NCI-H1092 treated with DMSO at 0.1 percent for 48 hours (cell line): ENCODE measurements around the gene ZSWIM1.

Experiments
- DNase-seq: peaks from one replicate; lab custom pipeline; 2025; lab: John Stamatoyannopoulos, UW

ZSWIM1 gene

DNA sequence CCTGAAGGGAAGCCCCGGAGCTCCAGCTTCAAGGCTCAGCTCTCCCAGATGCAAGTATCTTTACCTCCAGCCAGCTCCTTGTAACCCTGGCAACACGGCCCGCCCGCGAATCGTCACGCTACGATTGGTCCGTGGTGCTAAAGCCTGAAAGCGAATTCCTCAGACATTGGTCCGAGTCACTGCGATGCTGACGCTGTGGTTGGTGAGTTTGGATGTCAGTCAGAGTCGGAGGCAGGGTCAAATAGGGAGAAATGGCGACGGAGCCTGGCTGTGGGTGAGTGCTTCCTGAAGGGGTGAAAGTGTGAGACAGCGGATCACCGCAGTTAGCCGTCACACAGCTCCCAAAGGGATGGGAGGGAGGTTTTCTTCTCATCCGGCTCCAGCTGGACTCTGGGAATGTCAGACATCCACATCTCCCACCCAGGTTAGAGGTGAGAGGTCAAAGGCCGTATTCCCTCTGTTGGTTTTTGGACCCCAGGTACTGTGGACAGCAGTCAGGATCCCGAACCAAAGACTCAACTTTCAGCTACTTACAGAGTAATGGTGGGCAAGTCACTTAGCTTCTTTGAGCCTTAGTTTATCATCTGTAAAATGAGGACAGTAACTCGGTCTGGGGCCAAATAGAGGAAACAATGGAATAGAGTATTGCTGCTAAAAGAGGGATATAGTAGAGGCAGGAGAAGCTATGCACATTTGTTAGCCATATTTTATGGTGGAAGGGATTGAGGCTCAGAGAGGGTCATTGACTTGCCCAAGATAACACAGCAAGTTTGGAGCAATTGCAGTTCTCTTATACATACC, at the start of gene ZSWIM1:
TSS of gene ZSWIM1 (plus strand) at position 240 of the 801 bp plus-strand sequence. CDS start 1,366 bp downstream, outside the sequence.
- DNase-seq, result peak; percentile 98

DNA sequence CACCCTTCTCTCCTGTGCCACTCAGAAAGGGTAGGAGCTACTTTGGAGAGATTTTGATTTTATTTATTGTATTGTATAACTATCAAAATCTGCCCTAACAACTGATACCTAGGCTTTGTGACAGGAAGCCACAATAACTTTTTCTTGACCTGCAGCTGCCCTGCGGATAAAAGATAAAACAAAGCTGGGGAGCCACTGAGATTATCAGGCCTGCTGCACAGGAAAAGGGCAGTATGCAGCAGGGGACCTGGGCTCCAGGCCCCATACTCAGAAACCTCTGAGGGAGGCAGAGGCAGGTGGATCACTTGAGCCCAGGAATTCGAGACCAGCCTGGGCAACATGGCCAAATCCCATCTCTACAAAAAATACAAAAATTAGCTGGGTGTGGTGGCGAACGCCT, 48.4 kb upstream of the ZSWIM1 start:
- DNase-seq, result no peak

DNA sequence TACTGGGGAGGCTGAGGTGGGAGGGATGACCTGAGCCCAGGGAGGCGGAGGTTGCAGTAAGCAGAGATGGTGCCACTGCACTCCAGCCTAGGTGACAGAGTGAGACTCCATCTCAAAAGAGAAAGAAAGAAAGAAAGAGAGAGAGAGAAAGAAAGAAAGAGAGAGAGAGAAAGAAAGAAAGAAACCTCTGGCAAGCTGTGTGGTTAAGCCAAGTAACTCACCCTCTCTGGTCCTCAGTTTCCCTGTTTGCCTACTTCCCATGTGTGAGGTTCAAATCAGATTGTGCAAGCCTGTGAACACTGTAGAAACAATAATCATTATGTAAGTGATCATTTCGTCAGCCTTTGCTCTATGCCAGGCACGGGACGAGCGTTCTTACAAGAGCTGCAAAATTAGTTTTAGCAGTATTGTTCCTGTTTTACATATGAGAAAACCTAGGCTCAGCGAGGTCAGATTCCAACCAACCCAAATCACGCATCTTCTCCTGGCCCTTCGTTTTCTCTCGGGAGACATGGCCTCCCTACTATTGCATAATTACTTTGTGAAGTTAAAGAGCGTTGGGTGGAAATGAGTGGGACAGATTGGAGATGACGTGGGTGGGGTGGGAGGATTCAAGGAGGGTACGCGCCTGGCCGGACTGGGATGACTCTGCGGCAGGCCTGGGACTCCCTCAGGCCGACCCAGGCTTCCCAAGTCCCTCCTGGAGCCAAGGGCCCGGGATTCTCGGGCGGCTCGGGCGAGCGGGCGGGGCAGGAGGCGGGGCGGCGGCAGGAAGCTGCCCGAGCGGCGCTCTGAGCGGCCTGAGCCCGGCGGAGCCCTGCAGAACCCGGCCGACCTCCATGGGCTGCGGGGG, 47.8 kb upstream of the ZSWIM1 start, which contains the start of gene SNX21:
TSS of gene SNX21 (plus strand) at position 770 of the 853 bp plus-strand sequence. CDS start 121 bp downstream, outside the sequence.
- no peak for DNase-seq

DNA sequence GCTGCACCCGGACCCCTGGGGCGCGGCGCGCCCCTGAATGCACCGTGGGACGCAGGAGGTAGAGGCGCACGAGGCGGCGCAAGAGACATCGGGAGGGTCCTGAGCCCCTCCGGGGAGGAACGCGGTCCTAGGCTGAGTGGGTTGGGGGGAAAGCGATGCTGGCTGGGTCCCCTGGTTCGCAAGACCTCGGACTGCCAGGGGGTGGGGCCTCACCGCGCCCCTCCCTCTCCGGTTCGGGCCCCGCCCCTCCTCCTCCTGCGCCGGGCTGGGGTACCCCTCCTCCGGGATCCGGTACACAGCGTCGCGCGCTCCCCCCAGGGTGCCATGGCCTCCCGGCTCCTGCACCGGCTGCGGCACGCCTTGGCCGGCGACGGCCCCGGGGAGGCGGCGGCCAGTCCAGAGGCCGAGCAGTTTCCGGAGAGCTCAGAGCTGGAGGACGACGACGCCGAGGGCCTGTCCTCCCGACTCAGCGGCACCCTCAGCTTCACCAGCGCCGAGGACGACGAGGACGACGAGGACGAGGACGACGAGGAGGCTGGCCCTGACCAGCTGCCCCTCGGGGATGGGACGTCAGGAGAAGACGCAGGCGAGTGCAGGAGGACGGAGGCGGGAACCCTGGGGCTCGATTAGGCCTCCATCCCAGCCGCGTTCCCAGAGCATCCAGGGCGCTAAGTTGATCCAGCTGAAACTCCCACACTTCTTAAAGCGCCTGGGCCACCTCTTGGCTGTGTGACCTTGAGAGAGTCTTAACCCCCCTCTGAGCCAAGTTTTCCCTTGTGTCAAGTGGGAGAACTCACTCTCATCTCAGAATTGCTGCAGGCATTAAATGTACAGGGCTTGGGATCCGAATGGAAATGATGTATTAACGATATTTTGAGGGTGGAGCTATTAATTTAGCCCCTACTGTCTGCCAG, 46.9 kb upstream of the ZSWIM1 start:
- DNase-seq, result peak; percentile 46

DNA sequence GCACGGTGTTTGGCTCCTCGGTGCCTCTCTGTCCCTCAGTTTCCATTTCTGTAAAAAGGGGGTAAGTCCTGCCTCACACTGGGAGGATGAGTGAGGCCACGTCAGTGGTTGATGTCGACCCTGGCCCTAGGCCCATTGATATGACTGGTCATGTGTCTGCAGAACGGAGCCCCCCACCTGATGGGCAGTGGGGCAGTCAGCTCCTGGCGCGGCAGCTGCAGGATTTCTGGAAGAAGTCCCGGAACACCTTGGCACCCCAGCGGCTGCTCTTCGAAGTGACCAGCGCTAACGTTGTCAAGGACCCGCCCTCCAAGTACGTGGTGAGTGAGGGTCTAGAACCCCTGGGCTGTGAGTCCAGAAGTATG, 46.2 kb upstream of the ZSWIM1 start:
- DNase-seq, result no peak

DNA sequence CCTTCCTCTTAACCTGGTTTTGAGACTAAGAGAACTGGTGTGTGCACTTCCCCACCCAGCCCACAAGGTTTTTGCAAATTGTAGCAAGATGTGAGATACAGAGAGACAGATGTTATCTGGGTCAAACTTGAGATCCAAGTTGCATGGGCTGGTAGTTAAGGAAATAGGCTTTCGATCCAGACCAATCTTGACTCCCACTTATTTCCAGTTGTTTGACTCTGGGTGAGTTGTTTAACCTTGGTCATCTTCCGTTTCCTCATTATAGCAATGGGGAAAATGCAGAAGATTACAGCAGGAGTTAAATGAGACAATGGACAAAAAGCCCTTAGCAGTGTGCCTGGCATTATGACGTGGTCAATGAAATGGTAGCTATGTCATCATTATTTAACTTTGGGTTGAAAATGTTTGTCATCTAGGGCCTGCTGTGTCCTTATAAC, 45.7 kb upstream of the ZSWIM1 start:
- DNase-seq, result no peak

DNA sequence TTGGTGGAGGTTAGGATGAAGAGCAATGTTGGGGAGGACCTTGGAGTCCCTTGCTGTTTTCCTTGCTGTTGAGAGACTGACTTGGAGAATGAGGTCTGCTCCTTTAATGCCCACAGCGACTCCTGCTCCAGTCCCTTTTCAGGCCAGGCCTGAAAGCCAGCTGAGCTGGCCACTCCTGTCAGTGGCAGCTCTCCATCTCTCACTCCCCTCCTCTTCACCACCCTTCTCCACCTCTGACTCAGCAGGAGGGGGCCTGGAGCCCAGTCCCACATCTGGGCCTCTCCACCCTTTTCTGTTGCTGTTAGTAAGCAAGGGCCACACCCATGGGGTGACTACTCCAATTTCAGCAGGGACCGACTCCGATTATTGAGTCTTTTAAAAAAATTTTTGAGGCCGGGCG, 45.2 kb upstream of the ZSWIM1 start:
- DNase-seq, result no peak

DNA sequence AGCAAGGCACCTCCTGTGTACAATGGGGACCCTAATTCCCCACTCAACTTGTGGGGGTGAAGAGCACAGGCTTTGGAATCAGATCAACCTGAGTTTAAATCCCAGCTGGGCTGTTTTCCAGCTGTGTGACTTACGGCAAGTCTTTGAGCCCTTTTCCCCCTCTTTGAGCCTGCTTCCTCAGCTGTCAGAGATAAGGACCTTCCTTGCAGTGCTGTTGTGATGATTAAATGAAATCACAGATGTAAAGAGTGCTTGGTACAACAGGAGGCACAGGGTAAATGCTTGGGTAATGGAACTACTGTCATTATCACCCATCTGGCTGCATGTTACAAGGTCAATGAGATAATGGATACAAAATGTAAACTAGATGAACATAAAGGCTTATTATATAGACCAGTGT, 44.2 kb upstream of the ZSWIM1 start:
- no peak for DNase-seq

DNA sequence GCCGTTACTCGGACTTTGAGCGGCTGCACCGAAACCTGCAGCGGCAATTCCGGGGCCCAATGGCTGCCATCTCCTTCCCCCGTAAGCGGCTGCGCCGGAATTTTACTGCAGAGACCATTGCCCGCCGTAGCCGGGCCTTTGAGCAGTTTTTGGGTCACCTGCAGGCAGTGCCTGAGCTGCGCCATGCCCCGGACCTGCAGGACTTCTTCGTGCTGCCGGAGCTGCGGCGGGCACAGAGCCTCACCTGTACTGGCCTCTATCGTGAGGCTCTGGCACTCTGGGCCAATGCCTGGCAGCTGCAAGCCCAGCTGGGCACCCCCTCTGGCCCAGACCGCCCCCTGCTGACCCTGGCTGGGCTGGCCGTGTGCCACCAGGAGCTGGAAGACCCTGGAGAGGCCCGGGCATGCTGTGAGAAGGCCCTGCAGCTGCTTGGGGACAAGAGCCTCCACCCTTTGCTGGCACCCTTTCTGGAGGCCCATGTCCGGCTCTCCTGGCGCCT, 40.3 kb upstream of the ZSWIM1 start:
- DNase-seq, result no peak

DNA sequence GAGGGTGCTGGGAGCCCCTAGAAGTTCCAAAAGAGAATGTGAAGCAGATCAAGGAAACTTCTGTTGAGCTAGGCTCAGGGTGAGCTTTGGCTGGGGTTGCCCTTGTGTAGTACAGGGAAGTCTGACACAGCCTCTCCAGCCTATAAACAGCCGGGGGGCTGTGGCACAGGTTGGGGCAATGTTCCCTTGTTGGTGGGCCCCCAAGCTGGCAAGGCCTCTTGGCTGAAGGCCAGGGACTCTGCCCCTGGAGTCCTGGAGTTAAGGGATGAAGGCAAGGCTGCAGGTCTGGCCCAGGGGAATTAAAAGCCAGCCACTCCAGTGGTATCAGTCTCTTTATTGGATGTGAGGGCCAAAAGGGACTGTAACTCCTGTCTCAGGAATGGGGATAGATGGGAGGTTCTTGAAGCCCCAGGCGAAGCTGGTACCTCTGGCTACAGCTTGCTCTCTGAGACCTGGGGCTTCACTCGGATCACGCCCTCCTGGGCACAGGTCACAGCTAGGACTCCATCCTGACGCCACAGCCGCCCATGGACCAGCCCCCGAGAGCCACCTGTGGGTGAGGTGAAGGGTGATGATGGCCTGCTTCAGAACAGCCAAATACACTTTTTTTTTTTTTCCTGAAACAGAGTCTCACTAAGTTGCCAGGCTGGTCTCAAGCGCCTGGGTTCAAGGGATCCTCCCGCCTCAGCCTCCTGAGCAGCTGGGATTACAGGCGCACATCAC, 39.5 kb upstream of the ZSWIM1 start:
- no peak for DNase-seq

DNA sequence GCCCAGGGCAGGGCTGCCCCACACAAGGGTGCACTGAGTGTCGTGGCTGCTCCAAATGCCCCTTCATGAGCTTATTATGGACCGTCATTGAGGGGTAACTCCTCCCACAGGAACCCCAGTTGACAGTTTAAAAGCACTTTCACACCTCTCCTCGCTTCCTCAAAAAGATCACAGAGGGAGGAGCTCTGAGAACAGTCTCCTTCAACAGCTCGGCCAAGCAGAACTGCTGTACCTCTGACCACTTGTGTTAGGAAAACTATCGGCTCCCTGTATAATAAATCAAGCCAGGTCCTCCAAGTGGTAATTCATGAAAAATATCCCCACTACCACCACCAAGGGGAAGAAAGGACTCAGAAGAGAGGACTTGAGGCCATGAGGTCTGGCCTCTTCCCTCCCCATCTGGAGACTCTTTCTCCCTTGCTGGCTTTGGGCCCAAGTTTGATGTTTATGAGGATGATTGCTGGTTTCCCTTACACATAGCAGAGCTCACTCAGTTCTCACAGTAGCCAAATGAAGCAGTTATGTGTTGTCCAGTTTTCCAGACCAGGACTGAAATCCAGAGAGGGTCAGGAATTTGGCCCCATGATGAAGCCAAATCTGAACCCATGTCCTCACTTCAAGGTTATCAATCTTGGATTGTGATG, 38.7 kb upstream of the ZSWIM1 start:
- DNase-seq, result no peak

DNA sequence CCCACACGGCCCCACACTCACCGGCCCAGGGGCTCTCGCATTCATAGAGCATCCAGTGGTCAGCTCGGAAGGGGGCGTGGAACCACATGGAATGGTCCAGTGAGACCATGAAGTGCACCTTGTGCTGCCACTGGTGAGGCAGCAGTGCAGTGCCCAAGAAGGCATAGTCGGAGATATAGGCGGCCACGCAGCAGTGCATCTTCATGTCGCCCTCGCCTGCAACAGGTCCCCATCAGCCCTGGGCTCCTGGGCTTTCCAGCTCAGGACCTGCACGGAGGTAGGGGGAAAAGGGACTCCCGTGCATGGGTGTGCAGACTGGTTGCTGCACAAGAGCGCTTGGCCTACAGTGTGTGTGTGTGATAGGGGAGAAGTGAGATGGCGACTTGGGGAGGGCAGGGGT, 37.5 kb upstream of the ZSWIM1 start:
- DNase-seq, result no peak

DNA sequence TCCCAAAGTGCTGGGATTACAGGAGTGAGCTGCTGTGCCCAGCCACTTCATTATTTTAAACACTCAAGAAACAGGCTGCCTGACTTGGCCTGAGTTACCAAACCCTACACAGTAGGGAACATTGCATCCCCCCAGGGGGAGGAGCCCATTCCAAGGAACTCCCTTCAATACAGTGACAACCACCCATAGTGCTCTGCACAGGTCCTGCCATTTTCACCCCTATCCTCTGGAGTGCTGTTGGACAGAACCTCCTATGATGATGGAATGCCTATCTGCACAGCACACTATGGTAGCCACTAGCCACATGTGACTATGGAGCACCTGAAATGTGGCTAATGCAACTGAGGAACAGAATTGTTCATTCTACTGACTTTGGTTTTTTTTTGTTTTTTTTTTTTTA, 35.6 kb upstream of the ZSWIM1 start:
- DNase-seq, result no peak

DNA sequence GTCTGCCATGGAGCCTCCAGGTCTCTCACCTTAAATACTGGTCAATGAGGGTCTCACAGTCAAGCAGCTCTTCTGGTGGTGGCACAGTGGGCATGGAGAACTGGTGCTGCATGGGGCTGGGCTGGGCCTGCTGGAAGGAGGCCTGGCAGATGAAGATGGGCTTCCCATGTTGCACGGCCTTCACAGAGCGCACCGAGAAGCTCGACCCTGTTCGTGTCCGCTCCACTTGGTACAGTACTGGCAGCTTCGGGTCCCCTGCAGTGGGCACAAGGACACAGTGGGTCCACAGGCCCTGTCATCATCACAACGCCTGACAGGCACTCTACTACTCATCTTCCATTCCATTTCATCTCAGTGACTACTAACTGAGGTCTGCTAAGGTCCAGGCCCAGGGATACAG, 32.6 kb upstream of the ZSWIM1 start:
- DNase-seq, result no peak

DNA sequence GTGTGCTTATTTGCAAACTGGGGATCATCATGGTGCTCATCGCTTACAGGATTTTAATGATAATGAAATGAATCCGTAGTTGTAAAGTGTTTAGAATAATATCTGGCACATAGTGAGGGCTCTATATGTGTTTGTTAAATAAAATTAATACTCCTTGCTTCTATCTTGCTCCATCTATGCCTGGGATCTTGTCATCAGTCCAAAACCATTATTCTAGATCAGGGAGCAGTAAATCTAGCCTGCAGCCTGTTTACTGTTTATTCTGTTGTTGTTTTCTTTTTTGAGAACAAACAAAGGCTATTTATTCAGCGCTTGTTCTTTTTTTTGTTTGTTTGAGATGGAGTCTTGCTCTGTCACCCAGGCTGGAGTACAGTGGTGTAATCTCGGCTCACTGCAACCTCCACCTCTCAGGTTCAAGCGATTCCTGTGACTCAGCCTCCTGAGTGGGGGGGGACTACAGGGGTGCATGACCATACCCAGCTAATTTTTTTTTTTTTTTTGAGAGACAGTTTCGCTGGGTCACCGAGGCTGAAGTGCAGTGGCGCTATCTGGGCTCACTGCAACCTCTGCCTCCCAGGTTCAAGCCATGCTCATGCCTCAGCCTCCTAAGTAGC, 32.0 kb upstream of the ZSWIM1 start:
- DNase-seq, result no peak

DNA sequence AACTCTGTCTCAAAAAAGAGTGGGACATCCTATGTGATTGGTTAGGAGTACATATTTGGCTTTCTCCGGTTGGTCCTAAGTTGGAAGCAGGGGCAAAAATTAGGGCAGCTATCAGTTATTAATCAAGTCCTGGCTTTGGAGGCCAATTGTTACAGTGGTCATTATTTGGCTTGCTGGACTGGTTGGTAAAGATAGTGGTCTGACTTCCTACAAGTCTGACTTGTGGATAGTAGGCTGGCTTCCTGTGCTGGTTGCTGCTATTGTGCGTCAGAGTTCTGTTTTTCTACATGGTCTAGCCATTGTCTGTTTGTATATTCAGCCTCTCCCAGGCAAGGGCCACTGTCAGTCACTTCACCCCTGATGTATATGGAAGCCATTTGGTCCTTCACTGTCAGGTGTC, 30.8 kb upstream of the ZSWIM1 start:
- no peak for DNase-seq

DNA sequence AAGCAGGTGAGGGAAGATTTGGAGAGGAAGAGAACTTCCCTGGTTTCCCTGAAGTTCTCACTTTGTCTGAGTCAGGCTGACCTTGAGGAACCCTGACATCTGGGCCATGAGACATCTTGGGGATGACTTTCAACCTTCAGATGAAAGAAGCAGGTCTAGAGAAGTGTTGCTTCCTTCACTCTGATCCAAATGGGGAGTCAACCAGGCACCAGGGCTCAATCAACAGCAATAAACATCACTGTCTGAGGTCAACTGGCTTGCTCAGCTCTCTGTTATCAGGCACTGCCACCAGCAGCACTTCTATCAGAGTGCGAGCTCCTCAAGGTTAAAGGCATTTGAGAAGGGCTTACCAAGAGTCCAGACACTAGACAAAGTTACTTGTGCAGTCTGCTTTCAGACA, 30.1 kb upstream of the ZSWIM1 start:
- no peak for DNase-seq

DNA sequence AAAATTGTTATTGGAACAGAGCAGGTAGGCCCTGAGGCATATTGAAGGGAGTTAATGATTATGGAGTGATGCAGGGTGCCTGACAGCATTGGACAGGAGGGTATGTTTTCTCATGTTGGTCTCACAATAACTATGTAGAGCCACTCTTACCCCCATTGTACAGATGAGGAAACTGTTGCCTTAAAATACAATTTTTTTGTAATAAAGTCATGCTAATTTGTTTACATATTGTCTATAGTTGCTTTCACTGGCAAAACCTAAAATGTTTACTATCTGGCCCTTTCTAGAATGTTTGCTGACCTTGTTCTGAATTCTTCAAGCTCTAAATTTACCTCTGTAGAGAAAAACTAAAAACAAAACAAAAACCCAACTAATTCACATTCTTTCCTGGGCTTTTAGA, 29.5 kb upstream of the ZSWIM1 start:
- no peak for DNase-seq

DNA sequence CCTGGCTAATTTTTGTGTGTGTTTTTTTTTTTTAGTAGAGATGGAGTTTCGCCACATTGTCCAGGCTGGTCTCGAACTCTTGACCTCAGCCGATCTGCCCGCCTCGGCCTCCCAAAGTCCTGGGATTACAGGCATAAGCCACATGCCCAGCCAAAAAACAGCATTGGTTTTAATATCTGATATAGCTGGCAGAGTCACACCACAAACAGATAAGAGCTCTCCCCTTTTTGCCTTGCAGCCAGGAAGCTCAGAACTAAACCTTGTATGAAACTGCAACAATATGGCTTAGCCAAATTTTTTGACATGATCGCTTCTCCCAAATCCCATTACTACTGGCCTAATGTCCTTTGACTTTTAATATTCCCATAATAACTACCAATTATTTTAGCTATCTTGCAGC, 28.7 kb upstream of the ZSWIM1 start:
- no peak for DNase-seq

DNA sequence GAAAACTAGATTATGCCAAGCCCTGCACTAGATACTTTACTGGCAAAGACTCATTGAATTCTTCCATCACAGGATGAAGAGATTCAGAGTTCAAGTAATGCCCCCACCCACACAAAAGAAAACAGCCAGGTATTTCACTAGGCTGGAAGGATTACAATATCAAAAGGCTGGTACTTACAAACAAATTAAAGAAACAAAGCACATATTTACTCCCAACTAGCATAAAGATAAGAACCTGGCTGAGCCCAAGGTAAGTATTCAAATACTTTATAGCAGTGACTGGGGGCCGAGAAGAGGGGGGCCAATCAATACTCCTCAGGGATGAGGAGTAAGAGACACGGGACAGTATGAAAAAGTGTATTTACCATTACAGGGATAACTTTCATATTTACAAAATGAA, 27.5 kb upstream of the ZSWIM1 start:
- no peak for DNase-seq
